LNCAP (cell line): ENCODE results near the gene PYGO1.

ENCODE experiments used
- TF ChIP-seq, protein P1 (sequence below): fragments of 450-650 bp; IDR thresholded peaks from 2 replicates; pipeline ENCODE4 v1.5.1; 2017; ENCODE audit warnings: mild to moderate bottlenecking

The PYGO1 gene

DNA sequence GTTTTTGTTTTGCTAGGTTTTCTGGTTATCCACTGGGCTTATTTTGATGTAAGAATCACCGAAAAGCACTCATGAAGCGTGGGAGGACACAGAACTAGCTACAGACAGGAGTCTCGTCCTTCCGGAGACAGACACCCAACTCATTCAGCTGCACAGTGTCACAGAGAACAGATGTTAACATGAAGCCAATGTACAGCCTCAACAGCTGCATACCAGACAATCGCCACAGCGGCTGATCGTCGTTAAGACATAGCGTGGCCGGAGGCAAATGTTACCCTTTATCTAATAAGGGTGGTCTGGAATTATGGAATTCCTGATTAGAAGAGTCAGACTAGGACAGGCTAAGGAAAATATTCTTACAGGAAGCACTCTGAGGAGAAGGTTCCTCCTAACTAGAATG is 1.1 kb upstream of the PYGO1 start:
- TF ChIP-seq, protein P1, sequence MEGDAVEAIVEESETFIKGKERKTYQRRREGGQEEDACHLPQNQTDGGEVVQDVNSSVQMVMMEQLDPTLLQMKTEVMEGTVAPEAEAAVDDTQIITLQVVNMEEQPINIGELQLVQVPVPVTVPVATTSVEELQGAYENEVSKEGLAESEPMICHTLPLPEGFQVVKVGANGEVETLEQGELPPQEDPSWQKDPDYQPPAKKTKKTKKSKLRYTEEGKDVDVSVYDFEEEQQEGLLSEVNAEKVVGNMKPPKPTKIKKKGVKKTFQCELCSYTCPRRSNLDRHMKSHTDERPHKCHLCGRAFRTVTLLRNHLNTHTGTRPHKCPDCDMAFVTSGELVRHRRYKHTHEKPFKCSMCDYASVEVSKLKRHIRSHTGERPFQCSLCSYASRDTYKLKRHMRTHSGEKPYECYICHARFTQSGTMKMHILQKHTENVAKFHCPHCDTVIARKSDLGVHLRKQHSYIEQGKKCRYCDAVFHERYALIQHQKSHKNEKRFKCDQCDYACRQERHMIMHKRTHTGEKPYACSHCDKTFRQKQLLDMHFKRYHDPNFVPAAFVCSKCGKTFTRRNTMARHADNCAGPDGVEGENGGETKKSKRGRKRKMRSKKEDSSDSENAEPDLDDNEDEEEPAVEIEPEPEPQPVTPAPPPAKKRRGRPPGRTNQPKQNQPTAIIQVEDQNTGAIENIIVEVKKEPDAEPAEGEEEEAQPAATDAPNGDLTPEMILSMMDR = no peak

DNA sequence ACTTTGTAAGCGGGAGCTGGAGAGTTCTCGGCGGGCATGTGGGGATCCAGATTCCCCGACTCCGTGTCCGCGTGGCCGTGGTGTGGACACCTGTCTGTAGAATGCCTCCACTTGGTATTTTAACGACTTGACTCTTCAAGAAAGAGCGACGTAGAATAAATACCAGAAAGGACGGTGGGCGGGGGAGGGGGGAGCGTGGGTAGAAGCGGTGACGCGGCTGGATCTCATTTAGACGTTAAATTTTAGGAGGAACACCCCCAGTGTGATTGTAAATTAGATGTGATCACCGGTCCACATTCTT is 620 bp upstream of the PYGO1 start:
- TF ChIP-seq, protein P1 = no peak

DNA sequence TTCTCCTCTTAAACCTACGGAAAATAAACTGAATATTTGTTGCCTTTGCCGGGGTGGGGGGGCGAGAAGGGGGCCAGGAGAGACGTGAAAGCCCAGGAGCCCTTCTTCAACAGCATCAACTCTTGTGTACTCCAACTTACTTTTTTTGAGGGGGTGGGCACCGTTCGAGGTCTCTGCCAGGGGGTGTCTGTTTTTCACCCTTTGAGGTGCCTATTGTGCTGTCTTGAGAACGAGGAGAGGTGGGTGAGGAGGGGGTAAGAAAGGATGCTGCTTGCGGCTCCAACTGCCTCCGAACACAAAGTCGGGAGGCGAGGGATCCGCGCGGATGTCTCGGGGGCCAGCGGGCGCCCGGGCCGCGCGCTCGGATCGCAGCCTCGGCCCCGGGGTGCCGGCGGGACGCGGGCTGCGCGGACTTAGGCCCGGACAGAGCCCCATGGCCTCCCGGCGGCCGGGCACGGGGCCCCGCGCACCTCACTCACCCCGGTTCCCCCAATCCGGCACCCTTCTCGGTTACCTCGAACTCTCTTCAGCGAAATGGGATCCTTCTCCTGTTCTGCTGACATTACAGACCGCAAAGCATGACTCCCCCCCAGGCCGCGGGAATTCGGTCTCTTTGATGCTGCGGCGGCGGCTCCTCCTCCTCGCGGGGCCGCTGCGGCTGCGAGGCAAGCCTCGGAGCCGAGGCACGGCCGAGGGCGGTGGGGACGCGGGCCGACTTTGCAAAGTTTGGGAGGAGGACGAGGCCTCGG is 650 bp downstream of the PYGO1 start:
- TF ChIP-seq, protein P1 = no peak

DNA sequence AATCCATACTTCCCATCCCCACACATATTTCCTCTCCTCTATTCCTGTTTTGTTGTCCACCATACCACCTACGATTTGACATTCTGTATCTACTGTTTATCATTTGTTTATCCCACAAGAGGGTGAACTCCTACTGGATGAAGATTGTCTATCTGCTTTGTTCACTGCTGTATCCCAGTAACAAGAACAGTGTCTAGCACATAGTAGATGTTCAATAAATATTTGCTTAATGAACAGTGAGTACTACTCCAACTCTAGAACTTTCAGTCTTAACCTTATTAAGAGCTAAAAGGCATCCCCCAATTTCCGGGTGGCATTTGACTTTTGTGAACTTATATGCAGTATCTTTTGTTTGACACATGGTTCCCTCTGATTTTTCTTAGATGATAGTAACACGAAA is 1.3 kb downstream of the PYGO1 start:
- TF ChIP-seq, protein P1 = no peak

DNA sequence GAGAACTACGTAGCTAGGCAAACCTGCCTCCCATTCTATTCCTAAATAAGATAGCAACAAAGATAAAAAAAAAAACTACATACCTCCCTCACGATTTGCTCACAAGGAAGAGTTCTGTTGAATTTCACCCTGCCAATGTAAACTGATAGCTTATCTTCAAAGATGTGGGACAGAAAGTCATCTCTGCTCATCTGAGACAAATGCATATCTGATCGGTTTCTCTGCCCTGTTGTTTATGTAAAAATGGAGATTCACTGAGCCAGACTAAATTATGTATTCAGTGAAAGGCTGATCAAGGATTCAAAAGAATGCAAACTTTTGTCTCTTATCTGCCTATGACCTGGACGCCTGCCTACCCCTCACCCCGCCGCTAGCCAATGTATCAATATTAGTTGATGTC is 11.2 kb downstream of the PYGO1 start:
- TF ChIP-seq, protein P1 = no peak

DNA sequence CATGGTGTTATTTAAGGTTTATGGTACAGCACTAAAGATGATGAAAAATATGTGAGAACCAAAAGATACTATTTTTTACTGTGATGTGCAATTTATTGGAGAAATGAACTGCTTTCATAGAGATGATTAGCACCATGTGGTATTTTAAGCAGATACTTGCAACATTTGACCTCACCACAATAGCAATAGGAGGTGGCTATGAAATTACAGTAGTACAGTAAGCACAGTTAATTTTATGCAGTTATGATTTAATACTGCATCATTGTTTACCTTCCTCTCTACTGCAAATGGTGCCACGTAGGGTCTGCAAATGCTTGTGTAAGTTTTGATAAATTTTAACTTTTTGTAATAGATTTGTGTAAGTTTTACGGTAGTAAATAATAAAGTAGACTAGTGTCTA is 14.0 kb downstream of the PYGO1 start:
- TF ChIP-seq, protein P1 = no peak

DNA sequence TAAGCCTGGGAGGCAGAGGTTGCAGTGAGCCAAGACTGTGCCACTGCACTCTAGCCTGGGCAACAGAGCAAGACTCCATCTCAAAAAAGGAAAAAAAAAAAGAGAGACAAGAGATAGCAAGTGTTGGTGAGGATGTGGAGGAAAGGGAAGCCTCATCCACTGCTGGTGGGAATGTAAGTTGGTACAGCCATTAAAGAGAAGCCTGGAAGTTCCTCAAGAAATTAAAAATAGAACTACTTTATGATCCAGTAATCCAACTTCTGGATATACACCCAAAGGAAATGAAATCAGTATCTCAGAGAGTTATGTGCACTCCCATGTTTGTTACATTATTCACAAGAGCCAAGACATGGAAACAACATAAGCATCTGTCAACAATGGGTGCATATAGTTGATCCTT is 14.9 kb downstream of the PYGO1 start:
- TF ChIP-seq, protein P1 = no peak
